LNCaP clone FGC (cell line): ENCODE measurements around the gene TAS2R14.

Experiments used
- DNase-seq: peaks from one replicate; pipeline ENCODE4 v3.0.0-alpha.2; 2011; ENCODE audit warnings: low read depth
- H3K4me3 ChIP-seq: 2 replicates; pipeline ENCODE4 v1.5.1; 2011; ENCODE audit warnings: mild to moderate bottlenecking, low read depth, low read length, control low read depth
- TF ChIP-seq, protein P1 (sequence below): IDR thresholded peaks from 2 replicates; pipeline ENCODE4 v1.5.1; 2012; ENCODE audit warnings: mild to moderate bottlenecking; ENCODE audit not compliant: control insufficient read depth, insufficient read depth; ENCODE audit errors: extremely low read depth

TAS2R14 gene

DNA sequence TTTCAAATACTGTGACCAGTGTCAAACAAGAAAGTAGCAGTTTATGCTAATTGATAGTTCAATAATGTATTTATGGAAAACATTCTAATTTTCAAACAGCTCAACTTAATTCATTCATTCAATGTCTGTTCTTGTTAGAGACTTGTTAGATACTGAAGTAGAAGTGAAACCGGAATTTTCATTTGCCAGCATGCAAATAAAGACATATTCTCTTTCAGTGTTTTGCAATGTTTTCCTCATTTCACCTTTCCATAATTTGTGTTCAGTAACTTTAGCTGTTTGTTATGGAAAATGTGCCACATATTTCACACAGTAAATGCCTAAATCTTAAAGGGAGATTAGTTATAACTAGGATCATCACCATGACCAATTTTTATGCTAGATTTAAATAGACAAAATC lies 26.4 kb upstream of the TAS2R14 start:
- TF ChIP-seq, protein P1, sequence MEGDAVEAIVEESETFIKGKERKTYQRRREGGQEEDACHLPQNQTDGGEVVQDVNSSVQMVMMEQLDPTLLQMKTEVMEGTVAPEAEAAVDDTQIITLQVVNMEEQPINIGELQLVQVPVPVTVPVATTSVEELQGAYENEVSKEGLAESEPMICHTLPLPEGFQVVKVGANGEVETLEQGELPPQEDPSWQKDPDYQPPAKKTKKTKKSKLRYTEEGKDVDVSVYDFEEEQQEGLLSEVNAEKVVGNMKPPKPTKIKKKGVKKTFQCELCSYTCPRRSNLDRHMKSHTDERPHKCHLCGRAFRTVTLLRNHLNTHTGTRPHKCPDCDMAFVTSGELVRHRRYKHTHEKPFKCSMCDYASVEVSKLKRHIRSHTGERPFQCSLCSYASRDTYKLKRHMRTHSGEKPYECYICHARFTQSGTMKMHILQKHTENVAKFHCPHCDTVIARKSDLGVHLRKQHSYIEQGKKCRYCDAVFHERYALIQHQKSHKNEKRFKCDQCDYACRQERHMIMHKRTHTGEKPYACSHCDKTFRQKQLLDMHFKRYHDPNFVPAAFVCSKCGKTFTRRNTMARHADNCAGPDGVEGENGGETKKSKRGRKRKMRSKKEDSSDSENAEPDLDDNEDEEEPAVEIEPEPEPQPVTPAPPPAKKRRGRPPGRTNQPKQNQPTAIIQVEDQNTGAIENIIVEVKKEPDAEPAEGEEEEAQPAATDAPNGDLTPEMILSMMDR, result no peak
- no peak for DNase-seq
- no peak overlapping the region for H3K4me3 ChIP-seq

DNA sequence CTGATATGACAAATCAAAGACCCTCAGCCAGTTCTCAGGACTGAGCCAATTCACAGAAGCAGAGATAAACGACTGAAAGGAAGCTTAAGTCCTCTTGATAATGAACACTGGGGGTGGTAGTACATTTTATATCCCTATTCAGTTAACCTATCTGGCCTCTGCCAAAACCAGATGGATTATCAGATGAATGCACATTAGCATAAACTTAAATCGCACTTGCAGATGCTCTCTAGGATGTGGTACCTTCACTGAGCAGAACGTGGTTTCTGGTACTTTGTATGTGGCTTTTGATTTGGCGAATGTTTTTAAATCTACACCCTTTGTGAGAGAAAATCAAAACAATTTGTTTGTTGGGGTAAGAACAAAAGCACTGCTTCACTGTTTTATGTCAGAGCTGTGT lies 21.1 kb upstream of the TAS2R14 start:
- DNase-seq, result no peak
- H3K4me3 ChIP-seq, result no peak overlapping the region
- TF ChIP-seq, protein P1, result no peak

DNA sequence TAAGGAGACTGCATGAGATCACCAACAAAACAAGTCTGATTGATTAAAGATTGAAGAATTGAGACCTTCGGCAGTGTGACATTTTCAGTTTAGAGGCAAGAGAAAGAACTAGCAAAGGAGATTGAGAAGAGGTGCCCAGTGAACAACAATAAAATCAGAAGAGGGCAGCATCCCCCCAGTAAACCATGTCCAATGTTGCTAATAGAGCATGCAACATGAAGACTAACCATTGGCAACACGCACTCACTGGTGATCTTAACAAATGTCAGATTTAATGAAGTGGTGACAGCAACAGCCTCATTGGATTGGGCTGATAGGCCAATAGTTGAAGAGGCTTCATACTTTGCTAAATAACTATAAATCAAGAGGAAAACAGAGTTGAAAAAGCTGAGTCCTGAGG lies 20.7 kb upstream of the TAS2R14 start:
- no peak for DNase-seq
- TF ChIP-seq, protein P1, result no peak
- H3K4me3 ChIP-seq, result no peak overlapping the region

DNA sequence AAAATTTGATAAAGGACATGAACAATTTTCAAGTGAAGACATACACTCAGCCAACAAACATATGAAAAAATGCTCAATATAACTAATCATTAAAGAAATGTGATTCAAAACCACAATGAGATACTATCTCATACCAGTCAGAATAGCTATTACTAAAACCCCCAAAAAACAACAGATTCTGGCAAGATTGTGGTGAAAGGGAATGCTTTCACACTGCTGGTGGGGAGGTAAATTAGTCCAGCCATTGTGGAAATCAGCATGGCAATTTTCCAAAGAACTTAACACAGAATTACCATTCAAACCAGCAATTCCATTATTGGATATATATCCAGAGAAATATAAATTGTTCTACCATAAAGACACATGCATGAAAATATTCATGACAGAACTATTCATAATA lies 18.7 kb upstream of the TAS2R14 start:
- TF ChIP-seq, protein P1, result no peak

GRCh38 chr12:10956085-10956484 lies 17.0 kb upstream of the TAS2R14 start:
- TF ChIP-seq, protein P1, result no peak

More for the DNA sequence above, 18.7 kb upstream of the TAS2R14 start:
- DNase-seq, result no peak
- H3K4me3 ChIP-seq, result no peak overlapping the region

DNA sequence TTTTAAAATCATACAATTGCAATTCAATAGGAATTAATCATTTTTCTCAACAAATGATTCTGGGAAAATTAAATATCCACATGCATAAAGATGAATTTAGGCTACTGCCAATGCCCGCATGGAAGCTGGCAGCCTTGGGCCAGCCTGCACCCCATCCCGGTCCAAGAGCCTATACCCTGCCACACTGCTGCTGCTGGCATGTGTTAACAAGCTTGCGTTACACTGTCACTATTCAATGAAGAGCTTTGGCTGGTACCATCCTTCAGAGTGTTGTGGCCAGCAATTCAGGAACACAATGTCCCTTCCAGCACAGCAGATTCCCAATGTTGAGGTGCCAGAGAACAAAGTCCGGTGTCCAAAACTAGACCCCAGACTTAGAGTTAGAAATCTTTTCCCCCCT lies 13.6 kb upstream of the TAS2R14 start:
- DNase-seq, result no peak
- H3K4me3 ChIP-seq, result no peak overlapping the region
- TF ChIP-seq, protein P1, result no peak

More at GRCh38 chr12:10956085-10956484, 17.0 kb upstream of the TAS2R14 start:
- no peak for DNase-seq
- H3K4me3 ChIP-seq, result no peak overlapping the region

DNA sequence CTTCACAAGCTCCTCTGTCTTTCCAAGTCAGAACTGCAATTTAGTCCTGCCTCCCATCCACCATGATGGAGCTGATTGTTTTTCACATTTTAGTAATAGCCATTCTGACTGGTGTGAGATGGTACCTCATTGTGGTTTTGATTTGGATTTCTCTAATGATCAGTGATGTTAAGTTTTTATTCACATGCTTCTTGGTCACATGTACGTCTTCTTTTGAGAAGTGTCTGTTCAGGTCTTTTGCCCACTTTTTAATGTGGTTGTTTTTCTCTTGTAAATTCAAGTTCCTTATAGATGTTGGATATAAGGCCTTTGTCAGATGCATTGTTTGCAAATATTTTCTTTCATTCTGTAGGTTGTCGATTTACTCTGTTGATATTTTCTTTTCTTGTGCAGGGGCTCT lies 4.1 kb upstream of the TAS2R14 start:
- DNase-seq, result no peak
- no peak overlapping the region for H3K4me3 ChIP-seq
- TF ChIP-seq, protein P1, result no peak
